HG03045 (cell line): ENCODE measurements around the gene LRRN4CL.
"Not testable (repeated sequence)": the region's sequence is repeated elsewhere in the genome, so short reads cannot be mapped to it uniquely, and the experiment has no call there.

ENCODE experiments used
- ATAC-seq: cut with Tn5 transposase; IDR thresholded peaks from one replicate; pipeline ENCODE4 v1.9.1; 2021; ENCODE audit warnings: mild to moderate bottlenecking, moderate library complexity; ENCODE audit not compliant: unreplicated experiment

The LRRN4CL gene

DNA sequence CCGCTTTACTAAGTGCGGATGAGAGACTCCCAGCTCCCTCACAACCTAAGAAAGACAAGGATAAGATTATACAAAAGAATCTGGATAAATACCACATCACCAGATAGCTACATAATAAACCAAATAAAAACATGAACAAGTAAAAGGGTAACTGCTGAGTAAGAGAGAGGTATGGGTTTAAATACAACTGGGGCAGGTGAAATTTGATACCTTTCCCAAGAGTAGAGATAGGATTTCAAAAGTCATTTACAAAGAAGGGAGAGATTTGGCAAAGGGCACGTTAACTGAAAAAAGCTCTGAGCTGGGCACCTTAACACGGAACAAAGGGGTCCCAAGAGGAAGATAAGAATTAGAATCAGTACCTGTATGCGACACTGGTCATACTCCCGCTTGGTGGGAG, 12.2 kb downstream of the LRRN4CL start:
- ATAC-seq: no peak

DNA sequence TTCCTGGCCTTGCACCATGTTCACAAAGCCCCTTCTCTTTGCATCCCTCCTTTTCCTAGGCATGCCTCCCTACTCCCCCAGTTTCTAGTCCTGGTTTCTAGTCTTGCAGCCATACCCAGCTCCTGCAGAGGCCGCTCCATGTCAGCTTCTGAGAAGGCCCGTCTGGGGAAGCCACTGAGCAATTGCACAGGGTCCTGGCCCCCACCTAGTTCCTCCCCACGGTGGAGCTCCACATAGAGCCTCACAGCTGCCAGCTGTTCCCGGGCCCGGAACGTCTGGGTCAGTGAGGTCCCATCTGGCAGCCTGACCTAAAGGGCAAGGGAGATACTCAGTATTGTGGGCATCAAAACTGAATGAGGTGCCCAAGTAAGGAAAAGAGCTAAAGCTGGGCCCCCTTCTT, 12.6 kb downstream of the LRRN4CL start:
- ATAC-seq: no peak

DNA sequence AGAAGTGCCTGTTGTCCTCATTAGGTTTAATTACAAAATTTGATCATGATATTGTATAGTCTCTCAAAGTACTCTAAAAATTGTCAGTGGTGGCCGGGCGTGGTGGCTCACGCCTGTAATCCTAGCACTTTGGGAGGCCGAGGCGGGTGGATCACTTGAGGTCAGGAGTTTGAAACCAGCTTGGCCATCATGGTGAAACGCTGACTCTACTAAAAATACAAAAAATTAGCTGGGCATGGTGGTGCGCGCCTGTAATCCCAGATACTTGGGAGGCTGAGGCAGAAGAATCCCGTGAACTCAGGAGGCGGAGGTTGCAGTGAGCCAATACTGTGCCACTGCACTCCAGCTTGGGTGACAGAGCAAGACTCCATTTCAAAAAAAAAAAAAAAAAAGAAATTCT, 13.9 kb downstream of the LRRN4CL start:
- ATAC-seq: not testable (repeated sequence)

- ATAC-seq: no peak
Observed at GRCh38 chr11:62673196-62673525, 16.2 kb downstream of the LRRN4CL start.

GRCh38 chr11:62671608-62672389, 17.5 kb downstream of the LRRN4CL start, which contains the start of the genes LBHD1 and UQCC3:
TSS of gene LBHD1 (minus strand) at chr11:62672267. CDS start at chr11:62670031, 2,236 bp downstream.
TSS of gene UQCC3 (plus strand) at chr11:62671673. CDS start at chr11:62671746, 73 bp downstream.
- ATAC-seq: peak; percentile 47

DNA sequence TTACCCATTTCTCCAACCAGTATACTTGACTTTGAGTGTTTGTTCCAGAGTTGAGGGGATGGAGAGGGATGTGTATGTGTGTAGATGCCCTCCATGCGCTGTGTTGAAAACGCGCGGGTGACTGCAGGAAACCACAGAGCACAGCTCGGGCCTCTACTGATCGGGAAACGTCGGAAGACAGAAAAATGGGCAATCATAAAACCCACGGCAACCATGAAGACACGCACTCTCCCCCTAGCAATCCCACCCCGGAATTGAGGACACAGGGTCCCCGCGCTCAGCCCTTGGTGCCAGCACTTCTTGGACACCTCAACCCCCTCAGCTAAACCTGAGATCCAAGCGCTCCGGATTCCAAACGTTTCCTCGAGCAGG, 18.1 kb downstream of the LRRN4CL start:
- ATAC-seq: peak; percentile 4

- ATAC-seq: no peak
Observed at GRCh38 chr11:62669420-62670161, 19.7 kb downstream of the LRRN4CL start.

GRCh38 chr11:62667460-62667859, 21.9 kb downstream of the LRRN4CL start:
- no peak for ATAC-seq

DNA sequence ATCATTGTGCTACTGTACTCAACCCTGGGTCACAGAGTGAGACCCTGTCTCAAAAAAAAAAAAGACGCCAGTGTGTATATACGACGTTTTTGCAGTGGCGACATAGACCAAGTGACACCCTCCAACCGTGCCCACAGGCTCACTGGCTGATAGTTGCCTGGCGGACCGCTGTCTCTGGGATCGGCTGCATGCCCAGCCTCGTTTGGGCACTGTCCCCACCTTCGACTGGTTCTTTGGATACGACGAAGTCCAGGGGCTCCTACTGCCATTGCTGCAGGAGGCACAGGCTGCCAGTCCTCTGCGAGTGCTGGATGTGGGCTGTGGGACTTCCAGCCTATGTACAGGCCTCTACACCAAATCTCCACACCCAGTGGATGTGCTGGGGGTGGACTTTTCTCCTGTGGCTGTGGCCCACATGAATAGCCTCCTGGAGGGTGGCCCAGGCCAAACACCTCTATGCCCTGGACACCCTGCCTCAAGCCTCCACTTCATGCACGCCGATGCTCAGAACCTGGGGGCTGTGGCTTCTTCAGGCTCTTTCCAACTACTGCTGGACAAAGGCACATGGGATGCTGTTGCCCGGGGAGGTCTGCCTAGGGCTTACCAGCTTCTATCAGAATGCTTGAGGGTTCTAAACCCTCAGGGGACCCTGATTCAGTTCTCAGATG, 22.9 kb downstream of the LRRN4CL start:
- ATAC-seq: no peak

DNA sequence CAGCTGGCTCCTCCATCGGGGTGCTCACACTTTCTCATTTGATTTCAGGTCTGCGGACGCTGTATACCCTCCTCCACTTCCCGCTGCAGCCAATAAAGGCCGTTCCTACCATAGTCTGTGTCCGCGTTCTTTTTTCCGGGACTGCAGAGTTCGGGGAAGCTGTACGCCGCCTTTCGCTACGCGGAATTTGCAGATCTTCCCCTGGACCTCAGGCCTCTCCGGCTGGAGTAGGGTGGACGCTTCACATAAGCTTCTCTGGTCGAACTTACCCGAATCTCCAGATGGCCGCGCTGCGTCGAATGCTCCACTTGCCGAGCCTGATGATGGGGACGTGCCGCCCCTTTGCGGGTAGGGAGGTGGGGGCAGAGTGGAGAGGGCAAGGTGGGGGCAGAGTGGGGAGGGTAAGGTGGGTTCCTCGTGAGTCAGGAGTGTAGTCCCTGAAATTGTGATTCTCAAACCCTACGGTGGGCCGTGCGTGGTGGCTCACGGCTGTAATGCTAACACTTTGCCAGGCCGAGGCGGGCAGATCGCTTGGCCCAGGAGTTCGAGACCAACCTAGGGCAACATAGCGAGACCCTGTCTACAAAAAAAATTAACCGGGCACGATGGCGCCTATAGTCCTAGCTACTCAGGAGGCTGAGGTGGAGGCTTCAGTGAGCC, 23.6 kb downstream of the LRRN4CL start:
- peak; percentile 23 for ATAC-seq

GRCh38 chr11:62665075-62665598, 24.2 kb downstream of the LRRN4CL start, which contains the start of the genes C11orf98 and CSKMT:
TSS of gene C11orf98 (minus strand) at chr11:62665210. CDS start at chr11:62665169, 41 bp downstream.
TSS of gene CSKMT (plus strand) at chr11:62665312. CDS start at chr11:62665880, 568 bp downstream.
- peak; percentile 79 for ATAC-seq

- ATAC-seq: peak; percentile 24
Observed at GRCh38 chr11:62664405-62665074, 24.8 kb downstream of the LRRN4CL start.

- ATAC-seq: no peak
Observed at GRCh38 chr11:62656796-62657429, 32.4 kb downstream of the LRRN4CL start.

GRCh38 chr11:62654297-62654696, 35.0 kb downstream of the LRRN4CL start:
- no peak for ATAC-seq

- peak; percentile 9 for ATAC-seq
Observed at GRCh38 chr11:62652161-62653006, 36.9 kb downstream of the LRRN4CL start.

DNA sequence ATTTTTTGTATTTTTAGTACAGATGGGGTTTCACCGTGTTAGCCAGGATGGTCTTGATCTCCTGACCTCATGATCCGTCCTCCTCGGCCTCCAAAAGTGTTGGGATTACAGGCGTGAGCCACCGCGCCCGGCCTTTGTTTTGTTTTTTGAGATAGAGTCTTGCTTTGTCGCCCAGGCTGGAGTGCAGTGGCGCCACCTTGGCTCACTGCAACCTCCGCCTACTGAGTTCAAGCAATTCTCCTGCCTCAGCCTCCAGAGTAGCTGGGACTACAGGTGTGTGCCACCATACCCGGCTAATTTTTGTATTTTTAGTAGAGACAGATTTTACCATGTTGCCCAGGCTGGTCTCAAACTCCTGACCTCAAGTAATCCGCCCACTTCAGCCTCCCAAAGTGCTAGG, 39.0 kb downstream of the LRRN4CL start:
- not testable (repeated sequence) for ATAC-seq

GRCh38 chr11:62649486-62649885, 39.8 kb downstream of the LRRN4CL start:
- ATAC-seq: no peak

GRCh38 chr11:62648967-62649364, 40.4 kb downstream of the LRRN4CL start:
- ATAC-seq: no peak
